ENCODE results near the gene SLCO3A1. TPM values are rescaled to one million over a fixed set of nuclear protein-coding genes. Genes with fewer than 3 reads are reported as not detected.

The SLCO3A1 gene
- total RNA-seq, 2 experiments from 2014 or later: 4.2 to 4.8 TPM

GRCh38 chr15:91865950-91866349 is 12.4 kb downstream of the SLCO3A1 start:
- intact Hi-C loops (cut with micrococcal nuclease): no loop called here
- no peak for DNase-seq
- no peaks in the 10 kb centered on the region for H3K9me3 Mint-ChIP-seq

GRCh38 chr15:91866371-91866905 is 12.9 kb downstream of the SLCO3A1 start:
- H3K4me3 Mint-ChIP-seq: no peak overlapping the region
- peaks cover 56% of the 10 kb centered on the region for H3K4me1 Mint-ChIP-seq (ENCODE audit: low read depth)
- H3K27ac Mint-ChIP-seq: no peak overlapping the region
- intact Hi-C loops (cut with micrococcal nuclease): no loop called here
- TF ChIP-seq CTCF (IDR thresholded peaks at IDR 0.05): no peak
- CTCF ChIA-PET: interaction anchor here (1.3 to 3.4 kb wide), 2 partner anchors 14 to 16 kb away, joined by 3 to 12 read pairs; no protein-coding TSS in a partner anchor
- no peaks in the 10 kb centered on the region for H3K36me3 Mint-ChIP-seq (ENCODE audit: low read depth)
- POLR2A ChIA-PET: no interaction called here
- H3K27me3 Mint-ChIP-seq: peaks cover 5% of the 10 kb centered on the region
- ATAC-seq (no peak), DNase-seq (no peak)
- no peaks in the 10 kb centered on the region for H3K9me3 Mint-ChIP-seq

More at GRCh38 chr15:91865950-91866349, 12.4 kb downstream of the SLCO3A1 start:
- Mint-ChIP-seq H3K4me3 (no peak overlapping the region), H3K36me3 (ENCODE audit: low read depth) (no peaks in the 10 kb centered on the region), H3K27me3 (peaks cover 5% of the 10 kb centered on the region), H3K4me1 (ENCODE audit: low read depth) (peaks cover 54% of the 10 kb centered on the region), H3K27ac (no peak overlapping the region)
- ATAC-seq: no peak
- ChIA-PET CTCF (interaction anchor here (3.4 kb wide), 1 partner anchor 14 kb away, joined by 12 read pairs; no protein-coding TSS in a partner anchor), POLR2A (interaction anchor here (1.5 kb wide), 1 partner anchor 10 kb away, joined by 3 read pairs; no protein-coding TSS in a partner anchor)
- TF ChIP-seq CTCF (IDR thresholded peaks at IDR 0.05): no peak

GRCh38 chr15:91866971-91867372 is 13.5 kb downstream of the SLCO3A1 start:
- POLR2A ChIA-PET: no interaction called here
- no peaks in the 10 kb centered on the region for H3K9me3 Mint-ChIP-seq
- ATAC-seq: no peak
- CTCF ChIA-PET: interaction anchor here (1.0 to 1.3 kb wide), 2 partner anchors 17 to 161 kb away, joined by 3 to 4 read pairs; no protein-coding TSS in a partner anchor
- intact Hi-C loops (cut with micrococcal nuclease): no loop called here
- H3K36me3 Mint-ChIP-seq (ENCODE audit: low read depth): no peaks in the 10 kb centered on the region
- peaks cover 56% of the 10 kb centered on the region for H3K4me1 Mint-ChIP-seq (ENCODE audit: low read depth)
- peaks cover 5% of the 10 kb centered on the region for H3K27me3 Mint-ChIP-seq
- no peak for TF ChIP-seq CTCF (IDR thresholded peaks at IDR 0.05)
- no peak for DNase-seq
- no peak overlapping the region for H3K4me3 Mint-ChIP-seq
- no peak overlapping the region for H3K27ac Mint-ChIP-seq

GRCh38 chr15:91867581-91868026 is 14.1 kb downstream of the SLCO3A1 start:
- peaks cover 53% of the 10 kb centered on the region for H3K4me1 Mint-ChIP-seq (ENCODE audit: low read depth)
- ChIA-PET CTCF (interaction anchor here (0.9 to 1.3 kb wide), 4 partner anchors 13 to 161 kb away, joined by 3 to 4 read pairs (median 3); no protein-coding TSS in a partner anchor), POLR2A (no interaction called here)
- H3K27me3 Mint-ChIP-seq: peaks cover 5% of the 10 kb centered on the region
- no peak overlapping the region for H3K27ac Mint-ChIP-seq
- H3K9me3 Mint-ChIP-seq: no peaks in the 10 kb centered on the region
- no peak for TF ChIP-seq CTCF (IDR thresholded peaks at IDR 0.05)
- DNase-seq (no peak), ATAC-seq (no peak)
- H3K4me3 Mint-ChIP-seq: no peak overlapping the region
- intact Hi-C loops (cut with micrococcal nuclease): no loop called here
- no peaks in the 10 kb centered on the region for H3K36me3 Mint-ChIP-seq (ENCODE audit: low read depth)

- H3K4me1 Mint-ChIP-seq (ENCODE audit: low read depth): peaks cover 52% of the 10 kb centered on the region
- ChIA-PET POLR2A (no interaction called here), CTCF (no interaction called here)
- no peaks in the 10 kb centered on the region for H3K36me3 Mint-ChIP-seq (ENCODE audit: low read depth)
- H3K27me3 Mint-ChIP-seq: peaks cover 5% of the 10 kb centered on the region
- no peak for TF ChIP-seq CTCF (IDR thresholded peaks at IDR 0.05)
- no peak overlapping the region for H3K27ac Mint-ChIP-seq
- DNase-seq: peak; percentile 13
- no peaks in the 10 kb centered on the region for H3K9me3 Mint-ChIP-seq
- intact Hi-C loops (cut with micrococcal nuclease): no loop called here
- no peak overlapping the region for H3K4me3 Mint-ChIP-seq
- ATAC-seq: peak; percentile 34
These were observed 17.5 kb downstream of the SLCO3A1 start for GRCh38 chr15:91870876-91871537.

All from activated CD8-positive, alpha-beta T cell treated with anti-CD3 and anti-CD28 coated beads for 36 hours (primary cell).